Astrocyte (in vitro differentiated cells and primary cell): ENCODE results near the gene PDHA1.

Experiments
- CTCF ChIP-seq: IDR thresholded peaks from 2 replicates; pipeline ENCODE4 v1.5.1; 2011; ENCODE audit warnings: low read depth, mild to moderate bottlenecking, inconsistent platforms, low read length, moderate library complexity; ENCODE audit not compliant: insufficient read depth
- EZH2 ChIP-seq: IDR thresholded peaks from 2 replicates; pipeline ENCODE4 v1.6.1; 2012; ENCODE audit warnings: mild to moderate bottlenecking, low read length, inconsistent platforms; ENCODE audit not compliant: insufficient read depth

GRCh38 chrX:19377799-19378198, 34.1 kb downstream of the PDHA1 start:
- TF ChIP-seq CTCF (no peak), EZH2 (no peak)
